Coronary artery (tissue), 2 donors: ENCODE data around the gene NRAS.

Experiments used
- DNase-seq: peaks from one replicate; pipeline ENCODE4 v3.0.0-alpha.2; 2017; ENCODE audit warnings: low spot score
- H3K27ac ChIP-seq, 2 donors: fragments of 200-600 bp; sonication (generic); one replicate each; pipeline ENCODE4 v1.5.1; 2016 to 2019
- H3K4me3 ChIP-seq: fragments of 200-600 bp; sonication (generic); 2 replicates; pipeline ENCODE4 v1.5.1; 2016; ENCODE audit warnings: mild to moderate bottlenecking, moderate library complexity
- TF ChIP-seq, protein P1 (sequence below): fragments of 200-600 bp; sonication (generic); IDR thresholded peaks from one replicate; pipeline ENCODE4 v1.5.1; 2019; ENCODE audit warnings: antibody characterized with exemption

NRAS gene

DNA sequence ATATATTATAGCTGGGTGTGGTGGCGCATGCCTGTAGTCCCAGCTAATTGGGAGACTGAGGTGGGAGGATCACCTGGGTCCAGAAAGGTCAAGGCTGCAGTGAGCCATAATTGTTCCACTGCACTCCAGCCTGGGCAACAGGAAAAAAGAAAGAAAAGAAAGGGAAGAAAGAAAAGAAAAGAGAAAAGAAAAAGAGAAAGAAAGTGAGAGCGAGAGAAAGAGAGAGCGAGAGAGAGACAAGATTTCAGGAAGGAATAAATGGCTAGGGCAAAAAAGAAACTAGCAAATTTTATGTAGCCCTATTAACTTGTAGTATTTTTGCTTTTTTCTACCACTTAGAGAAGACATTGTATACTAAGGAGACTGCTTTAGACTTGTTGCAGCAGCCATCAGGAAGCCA lies 6.2 kb downstream of the NRAS start:
- DNase-seq = no peak
- Histone ChIP-seq H3K4me3 (no peak overlapping the region), H3K27ac (no peak overlapping the region)
- TF ChIP-seq, protein P1, sequence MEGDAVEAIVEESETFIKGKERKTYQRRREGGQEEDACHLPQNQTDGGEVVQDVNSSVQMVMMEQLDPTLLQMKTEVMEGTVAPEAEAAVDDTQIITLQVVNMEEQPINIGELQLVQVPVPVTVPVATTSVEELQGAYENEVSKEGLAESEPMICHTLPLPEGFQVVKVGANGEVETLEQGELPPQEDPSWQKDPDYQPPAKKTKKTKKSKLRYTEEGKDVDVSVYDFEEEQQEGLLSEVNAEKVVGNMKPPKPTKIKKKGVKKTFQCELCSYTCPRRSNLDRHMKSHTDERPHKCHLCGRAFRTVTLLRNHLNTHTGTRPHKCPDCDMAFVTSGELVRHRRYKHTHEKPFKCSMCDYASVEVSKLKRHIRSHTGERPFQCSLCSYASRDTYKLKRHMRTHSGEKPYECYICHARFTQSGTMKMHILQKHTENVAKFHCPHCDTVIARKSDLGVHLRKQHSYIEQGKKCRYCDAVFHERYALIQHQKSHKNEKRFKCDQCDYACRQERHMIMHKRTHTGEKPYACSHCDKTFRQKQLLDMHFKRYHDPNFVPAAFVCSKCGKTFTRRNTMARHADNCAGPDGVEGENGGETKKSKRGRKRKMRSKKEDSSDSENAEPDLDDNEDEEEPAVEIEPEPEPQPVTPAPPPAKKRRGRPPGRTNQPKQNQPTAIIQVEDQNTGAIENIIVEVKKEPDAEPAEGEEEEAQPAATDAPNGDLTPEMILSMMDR = no peak

DNA sequence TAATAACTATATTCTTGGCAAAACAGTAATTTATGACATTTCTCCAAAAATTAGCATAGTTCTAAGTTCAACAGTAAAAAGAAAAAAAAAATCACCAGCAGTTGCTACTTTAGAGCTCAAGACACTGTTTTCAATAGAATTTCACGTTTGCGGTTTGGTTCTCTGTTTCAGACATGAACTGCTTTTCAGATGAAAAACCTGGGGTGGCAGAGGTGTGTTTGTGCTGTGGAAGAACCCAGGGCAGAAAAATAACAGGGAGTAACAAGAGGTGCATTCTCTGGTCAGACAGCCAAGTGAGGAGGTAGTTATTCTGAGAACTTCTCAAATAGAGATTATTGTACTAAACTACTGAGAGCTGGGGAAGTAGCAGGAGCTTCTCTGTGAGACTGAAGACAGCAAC lies 9.0 kb downstream of the NRAS start:
- DNase-seq = no peak
- Histone ChIP-seq H3K4me3 (no peak overlapping the region), H3K27ac (no peak overlapping the region)
- TF ChIP-seq, protein P1 = no peak

DNA sequence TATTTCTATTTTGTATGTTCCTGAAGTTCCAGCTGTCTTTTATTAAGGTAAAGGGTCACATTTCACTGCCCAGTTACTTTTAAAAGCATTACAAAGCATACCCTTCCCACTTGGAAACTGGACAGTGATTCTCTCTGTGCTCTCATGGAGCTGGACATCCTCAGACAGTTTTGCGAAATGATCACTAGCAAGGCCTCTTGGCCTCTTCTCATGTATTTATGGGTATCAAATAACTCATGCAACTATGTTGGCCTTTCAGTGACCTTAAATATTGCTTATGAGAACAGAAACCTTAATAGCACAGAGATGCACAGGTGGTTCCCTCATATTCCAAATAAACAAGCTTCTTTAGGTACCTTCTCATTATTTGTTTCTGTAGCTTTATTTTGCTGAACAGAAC lies 13.3 kb downstream of the NRAS start:
- no peak for DNase-seq
- H3K4me3 ChIP-seq = no peak overlapping the region
- TF ChIP-seq, protein P1 = no peak
- no peak overlapping the region for H3K27ac ChIP-seq

DNA sequence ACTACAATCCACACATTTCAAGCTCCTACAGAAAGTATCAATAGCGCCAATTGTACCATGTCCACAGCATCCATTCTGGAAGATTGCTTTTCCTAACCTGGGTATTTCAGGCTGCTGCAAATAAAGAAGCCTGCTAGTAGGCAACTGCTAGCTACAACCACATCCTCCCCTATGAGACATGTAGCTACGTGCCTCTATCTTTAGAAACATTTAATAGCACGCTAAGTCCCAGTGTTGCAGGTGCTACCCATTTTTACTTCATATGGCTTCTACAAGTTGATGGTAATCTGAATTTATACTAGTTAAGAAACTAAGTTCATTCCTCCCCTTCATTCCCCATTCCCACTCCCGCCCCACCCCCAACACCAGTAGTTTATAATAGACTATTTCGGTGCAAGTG lies 13.8 kb downstream of the NRAS start:
- no peak overlapping the region for H3K27ac ChIP-seq

DNA sequence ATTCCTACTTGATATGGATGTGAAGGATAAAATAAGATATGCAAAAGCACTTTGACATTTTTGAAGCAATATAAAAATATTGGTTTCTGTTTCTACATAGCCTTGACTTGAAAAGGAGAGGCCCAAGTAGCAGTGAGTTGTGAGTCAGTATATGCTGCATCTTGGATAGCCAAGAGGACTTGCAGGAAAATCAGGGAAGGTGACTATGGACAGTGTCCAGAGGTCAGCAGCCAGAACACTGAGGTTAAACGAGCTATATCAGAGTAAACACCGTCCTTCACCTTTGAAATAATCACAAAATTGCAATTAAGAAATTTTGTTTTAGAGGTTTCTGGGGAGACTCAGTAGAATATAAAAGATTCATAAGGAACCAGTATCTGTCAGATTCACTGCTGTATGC lies 14.6 kb downstream of the NRAS start:
- Histone ChIP-seq H3K4me3 (no peak overlapping the region), H3K27ac (no peak overlapping the region)
- no peak for DNase-seq
- TF ChIP-seq, protein P1 = no peak

More for the DNA sequence above, 13.8 kb downstream of the NRAS start:
- TF ChIP-seq, protein P1 = no peak
- no peak for DNase-seq
- no peak overlapping the region for H3K4me3 ChIP-seq

DNA sequence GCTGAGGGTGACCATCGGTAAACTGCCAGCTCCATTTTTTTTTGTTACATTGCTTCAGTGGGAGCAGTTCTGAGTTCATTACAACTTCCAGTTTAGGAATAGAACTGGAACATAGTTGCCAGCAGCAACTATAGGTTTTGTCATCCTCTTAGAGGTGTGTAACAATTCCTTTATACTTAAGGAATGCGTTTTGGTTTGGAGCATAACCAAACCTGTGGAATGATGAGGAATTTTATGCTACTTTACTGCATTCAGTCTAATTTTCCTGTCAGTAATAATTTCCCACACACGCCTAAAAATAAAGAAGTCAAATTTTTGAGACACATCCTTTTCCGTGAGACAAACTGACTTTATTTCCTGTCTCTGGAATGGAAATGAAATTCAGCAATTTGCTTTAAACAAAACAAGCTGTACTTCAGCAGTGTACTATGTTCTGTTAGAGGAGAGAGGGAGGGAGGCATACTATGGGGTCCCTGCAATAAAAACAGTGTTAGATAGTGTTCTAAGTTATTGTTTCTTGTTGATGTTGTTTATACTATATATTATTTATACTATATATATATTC lies 16.5 kb downstream of the NRAS start:
- TF ChIP-seq, protein P1 = no peak
- H3K4me3 ChIP-seq = no peak overlapping the region
- DNase-seq = no peak
- no peak overlapping the region for H3K27ac ChIP-seq

DNA sequence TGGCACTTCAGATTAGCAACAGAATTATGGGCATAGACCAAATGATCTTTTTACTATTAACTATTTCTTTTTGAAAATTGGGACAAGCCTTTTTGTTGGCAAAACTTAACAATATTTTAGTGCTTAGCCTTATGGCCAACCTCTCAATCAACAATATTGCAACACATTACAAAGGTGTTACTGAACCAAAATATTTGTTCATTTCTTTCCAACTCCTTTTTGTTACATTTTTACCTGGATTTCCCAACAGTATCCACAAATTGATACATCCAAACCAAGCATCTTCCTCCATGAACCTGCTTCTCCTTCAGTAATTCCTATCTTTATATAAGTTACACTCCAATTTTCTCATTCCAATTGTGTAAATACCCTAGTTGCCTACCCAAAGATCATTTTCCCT lies 19.8 kb downstream of the NRAS start:
- TF ChIP-seq, protein P1 = no peak

More for the DNA sequence above, 19.8 kb downstream of the NRAS start:
- no peak overlapping the region for H3K27ac ChIP-seq
- H3K4me3 ChIP-seq = no peak overlapping the region
- DNase-seq = no peak
